Measurements from ENCODE around the gene NDRG4.

DNA sequence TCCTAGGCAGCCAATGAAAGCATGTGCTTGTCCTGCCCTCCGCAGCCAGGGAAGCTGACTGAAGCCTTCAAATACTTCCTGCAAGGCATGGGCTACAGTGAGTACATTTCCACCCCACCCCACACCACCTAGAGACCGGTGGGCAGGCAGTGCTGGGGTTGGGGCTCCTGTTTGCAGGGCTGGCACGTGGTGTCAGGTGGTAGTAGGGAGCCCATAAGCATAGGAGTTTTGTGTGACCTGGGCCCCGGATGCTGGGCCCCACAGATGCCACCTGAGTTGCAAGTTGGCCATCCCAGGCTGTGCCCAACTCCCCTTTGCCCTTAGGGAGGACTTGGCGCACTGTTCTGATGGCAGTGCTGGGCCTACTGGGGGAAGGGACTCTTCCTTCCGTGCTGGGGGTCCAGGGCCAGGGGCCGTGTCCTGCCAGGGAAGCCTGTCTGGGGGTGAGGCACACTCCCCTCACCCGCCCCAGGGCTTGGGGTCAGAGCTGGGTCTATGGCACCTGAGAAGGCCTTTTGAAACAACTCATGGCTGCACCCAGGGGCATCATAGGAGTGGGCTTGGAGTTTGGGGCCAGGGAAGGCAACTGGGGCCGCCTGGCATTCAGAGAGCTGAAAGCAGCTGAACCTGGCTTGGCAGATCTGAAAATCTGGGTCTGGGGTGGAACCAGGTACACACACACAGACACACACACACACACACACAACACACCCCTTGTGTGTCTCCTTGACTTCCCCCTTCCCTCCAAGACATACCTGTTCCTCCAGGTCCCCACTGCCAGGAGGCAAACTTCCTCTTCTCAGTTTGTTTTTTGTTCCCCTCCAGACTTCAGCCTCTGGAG is 9.5 kb downstream of the NDRG4 start:
- TF ChIP-seq POLR2AphosphoS5 (IDR thresholded peaks at IDR 0.05; ENCODE audit: borderline replicate concordance, low read depth, low read length) (no peak), EZH2 (IDR thresholded peaks at IDR 0.05) (no peak)

Measured in SK-N-MC (cell line).